HepG2 (cell line): ENCODE data around the gene MRGPRF. TPM values are rescaled to one million over a fixed set of nuclear protein-coding genes. Genes with fewer than 3 reads are reported as not detected.

Experiments
- ATAC-seq: fragments of 200-7000 bp; cut with Tn5 transposase; 3 replicates; pipeline ENCODE4 v1.9.1; 2020; ENCODE audit warnings: mild to moderate bottlenecking, moderate library complexity
- BruUV-seq: library from RNA; stranded (reverse); fragments of 400-500 nt; replicated peaks from 2 replicates; lab custom pipeline; 2021; lab: Mats Ljungman, UMichigan
- CTCF ChIA-PET: fragments of 300-600 bp; formaldehyde crosslinking; extraction: SDS; loops from one replicate; lab custom pipeline; 2021; ENCODE audit warnings: low total read pairs, inconsistent platforms, low intra/inter-chr PET ratio; lab: Yijun Ruan, JAX
- POLR2A ChIA-PET: fragments of 350-600 bp; sonication (Branson Sonifier 250); formaldehyde crosslinking; loops from one replicate; lab custom pipeline; 2020; ENCODE audit warnings: antibody characterized with exemption, inconsistent platforms; lab: Yijun Ruan, JAX
- DNase-seq: peaks from one replicate; pipeline ENCODE4 v3.0.0-alpha.2; 2015; ENCODE audit warnings: low spot score
- FAIRE-seq: peaks from 3 replicates; lab custom pipeline; 2011; peaks lifted over from hg19 to GRCh38; lab: Jason Lieb, UNC
- H2AFZ ChIP-seq: one replicate; pipeline ENCODE4 v1.6.1; 2011; ENCODE audit warnings: low read length, inconsistent platforms
- H3K27ac ChIP-seq: fragments of 300-600 bp; 3 replicates; pipeline ENCODE4 v1.8.0; 2011; ENCODE audit warnings: mixed run types, mild to moderate bottlenecking, mixed read lengths, low read length, inconsistent platforms; ENCODE audit not compliant: insufficient read depth; ENCODE audit errors: extremely low read length
- H3K27me3 ChIP-seq, 2 experiments: fragments of 200-600 bp in 1 of 2; 2 replicates in 1 of 2; 3 replicates in 1 of 2; pipeline versions ENCODE4 v1.6.0 to v1.8.0; 2011; ENCODE audit warnings: low read length in 2 of 2, mild to moderate bottlenecking in 2 of 2, moderate library complexity in 2 of 2, inconsistent platforms in 1 of 2; ENCODE audit not compliant: insufficient read depth in 2 of 2, control insufficient read depth in 1 of 2
- H3K36me3 ChIP-seq, 2 experiments: fragments of 200-600 bp in 1 of 2; replicated peaks in 1 of 2; 2 replicates in 1 of 2; 3 replicates in 1 of 2; pipeline versions ENCODE4 v1.5.1 to v1.8.0; 2011; ENCODE audit warnings: low read length in 2 of 2, inconsistent platforms in 1 of 2; ENCODE audit not compliant: insufficient read depth in 2 of 2, control insufficient read depth in 1 of 2
- H3K4me1 ChIP-seq: 2 replicates; pipeline ENCODE4 v1.5.1; 2012; ENCODE audit warnings: low read length, inconsistent platforms; ENCODE audit not compliant: insufficient read depth
- H3K4me2 ChIP-seq: 2 replicates; pipeline ENCODE4 v1.6.0; 2011; ENCODE audit warnings: low read depth, low read length, inconsistent platforms
- H3K4me3 ChIP-seq, 3 experiments: fragments of 200-600 bp in 1 of 3; sonication (generic), shearing (Covaris generic) in 1 of 3; replicated peaks in 1 of 3; 2 replicates each; pipeline ENCODE4 v1.5.1; 2011 to 2016; ENCODE audit warnings: low read length in 3 of 3, inconsistent platforms in 2 of 3, low read depth in 2 of 3, mild to moderate bottlenecking in 2 of 3, control low read depth in 1 of 3, mixed read lengths in 1 of 3; ENCODE audit not compliant: insufficient read depth in 1 of 3
- H3K79me2 ChIP-seq: one replicate; pipeline ENCODE4 v1.6.1; 2011; ENCODE audit warnings: low read length, inconsistent platforms; ENCODE audit not compliant: insufficient read depth
- H3K9ac ChIP-seq: 2 replicates; pipeline ENCODE4 v1.6.0; 2011; ENCODE audit warnings: mild to moderate bottlenecking, low read depth, low read length, inconsistent platforms; ENCODE audit not compliant: insufficient read depth
- H3K9me3 ChIP-seq: 2 replicates; pipeline ENCODE4 v1.5.1; 2012; ENCODE audit warnings: mild to moderate bottlenecking, low read length
- H4K20me1 ChIP-seq: 2 replicates; pipeline ENCODE4 v1.6.0; 2011; ENCODE audit warnings: inconsistent platforms, mild to moderate bottlenecking, low read length, moderate library complexity; ENCODE audit not compliant: insufficient read depth
- WGBS: methylation state at CpG from one replicate; pipeline ENCODE4 v1.1.6; 2017; ENCODE audit warnings: low lambda C conversion rate; 5-methylcytosine and 5-hydroxymethylcytosine counted together
- in situ Hi-C: cut with HindIII; loops from 2 replicates; pipeline ENCODE4 v1.10.0; 2017; ENCODE audit warnings: low pct_unique_long_range_greater_than_20kb; ENCODE audit not compliant: extremely low pct_ligation_motif_present
- intact Hi-C: fragments of 100-400 bp; cut with micrococcal nuclease; formaldehyde crosslinking; loops from one replicate; pipeline ENCODE4 v1.10.0; 2022; ENCODE audit not compliant: unreplicated experiment
- polyA plus RNA-seq, 8 experiments: library from polyadenylated mRNA; depleted of rRNA in 3 of 8; stranded (reverse) in 7 of 8; unstranded in 1 of 8; fragments of >200 nt; fragmentation: Illumina TruSeq in 4 of 8; extraction: Trizol in 4 of 8; gene quantifications; 2 replicates each; pipeline versions ENCODE4 v1.2.1 to v1.2.3, GENCODE V29; 2011 to 2016; ENCODE audit warnings: low read depth in 4 of 8, missing spikeins in 1 of 8, mixed read lengths in 1 of 8; ENCODE audit not compliant: insufficient read depth in 1 of 8
- total RNA-seq, 5 experiments: library from RNA; depleted of rRNA; stranded (reverse); fragments of >200 nt; fragmentation: Illumina TruSeq; extraction: Trizol; gene quantifications; 2 replicates each; pipeline ENCODE4 v1.2.3, GENCODE V29; 2016; ENCODE audit warnings: low read depth in 1 of 5
- TF ChIP-seq, protein P1 (sequence below): sonication (generic); formaldehyde crosslinking; IDR thresholded peaks from 2 replicates; pipeline ENCODE4 v1.4.0; 2020; ENCODE audit warnings: missing genetic modification reagents, borderline replicate concordance

MRGPRF gene
- total and polyA plus RNA-seq, 2 of the 13 experiments (the other 11 are each of a cell fraction or from before 2014, with no cell fraction given), result not detected

- TF ChIP-seq, protein P1, sequence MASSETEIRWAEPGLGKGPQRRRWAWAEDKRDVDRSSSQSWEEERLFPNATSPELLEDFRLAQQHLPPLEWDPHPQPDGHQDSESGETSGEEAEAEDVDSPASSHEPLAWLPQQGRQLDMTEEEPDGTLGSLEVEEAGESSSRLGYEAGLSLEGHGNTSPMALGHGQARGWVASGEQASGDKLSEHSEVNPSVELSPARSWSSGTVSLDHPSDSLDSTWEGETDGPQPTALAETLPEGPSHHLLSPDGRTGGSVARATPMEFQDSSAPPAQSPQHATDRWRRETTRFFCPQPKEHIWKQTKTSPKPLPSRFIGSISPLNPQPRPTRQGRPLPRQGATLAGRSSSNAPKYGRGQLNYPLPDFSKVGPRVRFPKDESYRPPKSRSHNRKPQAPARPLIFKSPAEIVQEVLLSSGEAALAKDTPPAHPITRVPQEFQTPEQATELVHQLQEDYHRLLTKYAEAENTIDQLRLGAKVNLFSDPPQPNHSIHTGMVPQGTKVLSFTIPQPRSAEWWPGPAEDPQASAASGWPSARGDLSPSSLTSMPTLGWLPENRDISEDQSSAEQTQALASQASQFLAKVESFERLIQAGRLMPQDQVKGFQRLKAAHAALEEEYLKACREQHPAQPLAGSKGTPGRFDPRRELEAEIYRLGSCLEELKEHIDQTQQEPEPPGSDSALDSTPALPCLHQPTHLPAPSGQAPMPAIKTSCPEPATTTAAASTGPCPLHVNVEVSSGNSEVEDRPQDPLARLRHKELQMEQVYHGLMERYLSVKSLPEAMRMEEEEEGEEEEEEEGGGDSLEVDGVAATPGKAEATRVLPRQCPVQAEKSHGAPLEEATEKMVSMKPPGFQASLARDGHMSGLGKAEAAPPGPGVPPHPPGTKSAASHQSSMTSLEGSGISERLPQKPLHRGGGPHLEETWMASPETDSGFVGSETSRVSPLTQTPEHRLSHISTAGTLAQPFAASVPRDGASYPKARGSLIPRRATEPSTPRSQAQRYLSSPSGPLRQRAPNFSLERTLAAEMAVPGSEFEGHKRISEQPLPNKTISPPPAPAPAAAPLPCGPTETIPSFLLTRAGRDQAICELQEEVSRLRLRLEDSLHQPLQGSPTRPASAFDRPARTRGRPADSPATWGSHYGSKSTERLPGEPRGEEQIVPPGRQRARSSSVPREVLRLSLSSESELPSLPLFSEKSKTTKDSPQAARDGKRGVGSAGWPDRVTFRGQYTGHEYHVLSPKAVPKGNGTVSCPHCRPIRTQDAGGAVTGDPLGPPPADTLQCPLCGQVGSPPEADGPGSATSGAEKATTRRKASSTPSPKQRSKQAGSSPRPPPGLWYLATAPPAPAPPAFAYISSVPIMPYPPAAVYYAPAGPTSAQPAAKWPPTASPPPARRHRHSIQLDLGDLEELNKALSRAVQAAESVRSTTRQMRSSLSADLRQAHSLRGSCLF, result no peak
- POLR2A ChIA-PET, result no interaction called here
- H3K4me1 ChIP-seq, result peaks cover 23% of the 10 kb centered on the region
- no peaks in the 10 kb centered on the region for H3K9me3 ChIP-seq
- H2AFZ ChIP-seq, result no peak overlapping the region
- CTCF ChIA-PET, result no interaction called here
- no peak overlapping the region for H3K9ac ChIP-seq
- WGBS, result 92% methylated on average over 10 of the region's 22 CpGs
- no TSS peak for BruUV-seq
- no peak overlapping the region for H3K27ac ChIP-seq
- no peak for FAIRE-seq
- intact Hi-C loops, result no loop called here
- no peak overlapping the region for H3K4me3 ChIP-seq
- no peaks in the 10 kb centered on the region for H3K27me3 ChIP-seq
- no peak for ATAC-seq
- in situ Hi-C loops, result no loop called here
- H3K79me2 ChIP-seq, result peaks cover 5% of the 10 kb centered on the region
- peaks cover 8% of the 10 kb centered on the region; the same call in 1 of the 2 replicates for H4K20me1 ChIP-seq
- H3K36me3 ChIP-seq, result peaks cover 4 to 8% of the 10 kb centered on the region in 2 experiments; a peak in 3 of 5 replicates
- no peak overlapping the region for H3K4me2 ChIP-seq
- no peak for DNase-seq
These were observed 42.8 kb upstream of the MRGPRF start for GRCh38 chr11:69055598-69056516.
